Stimulated activated CD8-positive, alpha-beta memory T cell treated with anti-CD3 and anti-CD28 coated beads, Interleukin-7, amount 100 ng/mL, for 1 hour (primary cell): ENCODE measurements around the gene MTCP1.

ENCODE experiments used
- DNase-seq, 2 donors: peaks; one replicate each; pipeline ENCODE4 v3.0.0-alpha.2; 2020; ENCODE audit warnings: low read depth in 2 of 2

Gene MTCP1

DNA sequence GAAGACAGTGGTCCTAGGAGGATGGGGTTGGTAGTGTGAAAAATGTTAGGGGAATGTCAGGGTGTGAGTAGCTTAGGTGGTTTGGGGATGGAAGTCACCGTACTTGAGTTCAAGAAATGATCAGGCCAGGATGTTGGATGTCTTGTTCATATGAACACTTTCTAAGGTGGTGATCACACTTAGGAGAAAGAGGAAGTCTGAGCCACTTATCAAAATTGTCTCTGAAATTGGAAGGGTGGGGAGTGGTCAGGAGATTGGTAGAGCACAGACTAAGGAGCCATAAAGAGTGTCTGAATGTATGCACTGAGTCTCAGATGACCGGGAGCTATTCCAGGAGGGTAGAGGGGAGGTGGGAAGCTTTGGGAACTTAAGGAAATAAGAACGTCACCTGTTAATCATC lies 17.3 kb downstream of the MTCP1 start:
- no peak for DNase-seq

DNA sequence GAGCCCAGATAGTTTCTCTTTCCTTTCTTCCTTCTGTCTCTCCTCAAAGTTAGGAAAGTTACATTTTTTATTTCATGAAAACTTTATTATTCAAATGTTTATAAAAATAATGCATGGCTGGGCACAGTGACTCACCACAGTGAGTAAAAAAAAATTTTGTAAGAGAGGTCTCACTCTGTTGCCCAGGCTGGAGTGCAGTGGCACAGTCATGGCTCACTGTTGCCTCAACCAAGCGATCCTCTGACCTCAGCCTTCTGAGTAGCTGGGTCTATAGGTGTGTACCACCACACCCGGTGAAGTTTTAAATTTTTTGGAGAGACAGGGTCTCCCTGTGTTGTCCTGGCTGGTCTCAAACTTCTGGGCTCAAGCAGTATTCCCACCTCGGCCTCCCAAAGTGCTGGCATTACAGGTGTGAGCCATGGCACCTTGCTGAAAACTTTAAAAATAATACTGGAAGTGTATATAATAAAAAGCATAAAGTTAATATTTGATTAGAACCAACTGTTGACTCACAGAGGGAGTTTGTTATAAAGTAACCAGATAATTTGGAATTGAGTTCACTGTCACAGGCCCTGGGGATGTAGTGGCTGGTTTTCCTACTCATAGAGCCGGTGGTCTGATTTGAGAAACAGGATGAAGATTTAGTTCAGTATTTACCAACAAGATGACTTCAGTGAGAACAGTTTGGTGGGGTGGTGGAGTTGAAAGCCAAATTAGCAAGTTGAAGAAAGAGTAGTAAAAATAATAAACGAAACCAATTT lies 18.0 kb downstream of the MTCP1 start:
- no peak for DNase-seq

DNA sequence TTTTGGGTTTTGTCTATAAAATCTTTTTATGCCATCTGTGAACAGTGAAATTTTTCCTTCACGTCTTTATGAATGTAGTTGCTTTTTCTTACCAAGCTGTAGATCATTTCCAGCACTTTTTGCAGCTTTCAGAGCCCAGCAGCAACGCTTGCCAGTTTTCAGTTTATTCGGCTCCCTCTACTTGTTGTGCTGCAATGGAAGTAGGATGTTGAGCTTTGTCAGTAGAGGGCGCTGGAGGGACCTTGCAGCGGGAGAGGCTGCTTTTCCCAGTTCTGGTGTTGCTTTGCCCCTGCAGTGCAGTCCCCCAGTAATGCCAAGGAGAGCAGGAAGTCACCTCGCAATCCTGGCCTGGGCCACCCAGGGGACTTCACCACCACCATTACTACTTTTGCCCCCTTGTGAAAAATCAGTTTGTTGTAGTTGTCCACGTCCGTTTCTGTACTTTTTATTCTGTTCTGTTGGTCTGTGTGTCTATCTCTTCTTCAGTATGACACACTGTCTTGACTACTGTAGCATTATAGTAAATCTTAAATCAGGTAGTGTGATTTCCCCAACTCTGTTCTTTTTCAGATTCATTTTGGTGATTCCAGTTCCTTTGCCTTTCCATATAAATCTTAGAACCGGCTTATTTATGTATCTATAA lies 21.8 kb downstream of the MTCP1 start:
- DNase-seq: no peak

DNA sequence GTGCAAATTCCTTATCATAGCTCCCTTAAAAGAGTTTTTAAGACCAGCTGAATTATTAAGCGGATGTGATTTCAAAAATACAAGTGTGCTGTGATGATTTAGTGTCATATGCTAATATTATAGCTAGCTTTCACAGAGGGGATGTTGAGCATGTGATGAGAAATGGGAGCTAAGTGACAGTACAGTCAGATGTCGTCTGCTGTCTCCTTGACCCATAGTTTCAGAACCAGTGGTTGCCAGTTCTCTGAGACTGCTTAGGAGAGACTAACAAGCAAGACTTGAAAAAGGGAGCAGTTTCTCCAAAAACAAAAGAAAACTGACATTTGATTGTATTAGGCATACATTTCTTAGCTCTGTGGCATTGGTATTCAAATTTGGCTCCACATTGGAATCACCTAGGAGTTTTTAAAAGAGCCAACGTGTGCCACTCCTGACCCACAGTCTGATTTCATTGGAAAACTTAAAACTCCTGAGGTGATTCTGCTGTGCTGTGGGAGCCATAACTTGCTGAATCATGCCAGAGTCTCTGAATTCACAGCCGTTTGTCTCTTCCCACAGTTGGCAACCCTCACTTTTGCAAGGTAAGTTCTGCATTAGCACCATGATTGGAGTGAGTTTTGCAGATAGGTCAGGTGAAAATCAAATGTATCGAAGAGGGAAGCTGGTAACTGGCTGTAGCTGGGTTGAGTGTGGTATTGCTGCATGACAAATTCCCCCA lies 24.0 kb downstream of the MTCP1 start:
- DNase-seq: no peak

DNA sequence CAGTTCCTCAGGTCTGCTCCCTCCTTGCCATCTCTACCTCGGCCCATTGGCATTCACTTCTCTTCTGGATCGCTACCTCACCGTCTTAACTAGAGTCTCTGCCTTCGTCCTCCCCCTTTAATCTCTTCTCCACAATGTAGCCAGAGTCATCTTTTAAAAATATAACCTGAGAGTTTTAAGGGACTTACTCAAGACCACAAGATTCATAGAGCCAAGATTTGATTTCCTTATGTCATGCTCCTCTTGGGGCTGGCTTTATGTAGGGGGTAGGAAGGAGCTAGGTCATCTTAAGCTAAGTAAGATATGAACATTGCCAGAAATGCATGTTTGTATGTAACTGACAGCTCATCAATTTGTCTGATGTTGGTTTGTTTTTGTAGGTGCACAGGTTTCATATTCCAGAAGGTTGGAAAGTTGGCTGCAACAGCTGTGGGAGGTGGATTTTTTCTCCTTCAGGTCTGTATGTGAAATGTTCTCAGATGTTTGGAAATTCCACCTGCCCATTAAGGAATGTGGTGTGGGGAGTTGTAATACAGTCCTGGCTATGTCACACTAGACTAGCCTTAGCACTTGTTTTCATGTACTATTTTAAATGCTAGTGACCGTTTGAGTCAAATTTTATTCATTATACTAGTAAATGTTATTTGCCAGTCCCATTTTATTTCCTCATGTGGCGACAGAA lies 24.7 kb downstream of the MTCP1 start:
- DNase-seq: no peak

GRCh38 chrX:155035688-155036087 lies 35.2 kb downstream of the MTCP1 start:
- DNase-seq: no peak

GRCh38 chrX:155031657-155032056 lies 39.3 kb downstream of the MTCP1 start:
- DNase-seq: no peak

DNA sequence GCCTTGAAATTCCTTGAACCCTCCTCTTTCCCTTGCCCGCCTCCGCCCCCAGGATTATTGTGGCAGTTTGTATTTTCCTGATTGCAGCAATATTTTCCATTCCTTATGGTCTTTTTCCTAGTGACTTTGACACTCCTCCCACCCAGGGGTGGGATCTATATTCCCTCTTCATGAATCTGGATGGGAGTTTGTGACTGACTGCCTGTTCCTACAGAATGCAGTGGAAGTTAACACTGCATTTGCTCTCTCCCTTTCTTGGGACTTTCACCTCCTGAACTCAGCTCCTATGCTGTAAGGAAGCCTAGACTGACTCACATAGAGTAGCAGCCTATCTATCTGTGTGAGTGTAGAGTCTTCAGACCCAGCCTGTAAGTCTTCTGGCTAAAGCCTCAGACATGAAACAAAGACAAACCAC lies 42.1 kb downstream of the MTCP1 start:
- no peak for DNase-seq

GRCh38 chrX:155028129-155028528 lies 42.8 kb downstream of the MTCP1 start:
- no peak for DNase-seq

DNA sequence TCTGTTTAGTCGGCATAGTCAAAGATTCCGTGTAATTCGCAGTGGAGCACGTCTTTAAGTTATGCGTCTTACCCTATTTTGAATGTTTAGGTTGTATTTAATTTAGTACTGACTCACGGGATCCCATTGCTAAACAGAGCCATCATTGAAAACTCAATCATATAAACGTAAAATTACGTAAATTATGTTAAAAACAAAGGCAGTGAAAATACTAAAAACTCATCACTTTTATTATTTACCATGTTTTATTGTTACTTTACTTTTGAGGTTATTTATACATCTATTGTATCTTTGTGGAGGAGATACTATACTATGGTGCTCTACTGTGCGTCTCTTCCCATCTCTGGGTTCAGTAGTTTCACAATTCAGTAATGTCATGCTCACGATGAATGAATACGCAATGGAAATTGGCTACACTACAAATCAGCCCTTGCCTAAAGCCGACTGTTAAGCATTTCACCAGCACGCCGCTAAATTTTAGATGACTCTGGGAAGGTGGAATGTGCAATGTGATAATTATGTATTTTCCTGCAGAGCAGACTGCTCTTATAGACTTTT lies 43.3 kb downstream of the MTCP1 start:
- DNase-seq: no peak

- DNase-seq: peak; percentile 85 to 89
These were observed 44.0 kb downstream of the MTCP1 start, which contains the start of gene FUNDC2 for GRCh38 chrX:155026727-155027508. TSS of gene FUNDC2 (plus strand) at chrX:155026844. CDS start at chrX:155026939, 95 bp downstream.

DNA sequence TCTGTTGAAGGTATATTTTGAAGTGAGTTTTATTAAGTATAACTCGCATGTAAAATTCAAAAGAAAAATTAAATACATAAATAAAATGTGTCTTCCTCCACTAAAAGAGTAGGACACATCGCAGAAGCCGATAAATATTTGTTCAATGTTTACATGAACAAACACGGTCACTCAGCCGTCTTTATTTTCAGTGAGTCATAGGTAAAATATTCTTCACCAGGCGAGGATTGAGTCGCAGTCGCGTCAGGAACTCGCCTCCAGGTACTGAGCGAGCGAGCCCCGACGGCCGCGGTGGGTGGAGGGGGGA lies 44.6 kb downstream of the MTCP1 start:
- DNase-seq: no peak

GRCh38 chrX:155023907-155024833 lies 46.8 kb downstream of the MTCP1 start:
- DNase-seq: no peak

GRCh38 chrX:155022585-155022984 lies 48.4 kb downstream of the MTCP1 start, which contains the start of gene F8:
TSS of gene F8 (minus strand) at chrX:155022723. CDS start at chrX:155022552, 171 bp downstream.
- DNase-seq: no peak

- no peak for DNase-seq
These were observed 50.3 kb downstream of the MTCP1 start for GRCh38 chrX:155020591-155020990.
